ENCODE results near the gene STON1. TPM values are rescaled to one million over a fixed set of nuclear protein-coding genes. Genes with fewer than 3 reads are reported as not detected.

The STON1 gene
- total RNA-seq, 1 donor from 2014 or later, result 48.1 TPM

GRCh38 chr2:48584551-48584950, 54.6 kb downstream of the STON1 start:
- Histone ChIP-seq H3K9me3 (no peaks in the 10 kb centered on the region), H3K27ac (no peak overlapping the region), H3K4me3 (no peak overlapping the region), H3K4me1 (no peaks in the 10 kb centered on the region), H3K36me3 (peaks cover 0 to 7% of the 10 kb centered on the region in 2 donors), H3K27me3 (no peaks in the 10 kb centered on the region)
- DNase-seq (ENCODE audit: extremely low spot score in 2 of 2), result no peak
- TF ChIP-seq POLR2AphosphoS5 (IDR thresholded peaks at IDR 0.05; ENCODE audit: insufficient read depth in 1 of 2, low read depth in 1 of 2) (no peak), POLR2A (IDR thresholded peaks at IDR 0.05) (no peak)
- TF ChIP-seq, protein P1, sequence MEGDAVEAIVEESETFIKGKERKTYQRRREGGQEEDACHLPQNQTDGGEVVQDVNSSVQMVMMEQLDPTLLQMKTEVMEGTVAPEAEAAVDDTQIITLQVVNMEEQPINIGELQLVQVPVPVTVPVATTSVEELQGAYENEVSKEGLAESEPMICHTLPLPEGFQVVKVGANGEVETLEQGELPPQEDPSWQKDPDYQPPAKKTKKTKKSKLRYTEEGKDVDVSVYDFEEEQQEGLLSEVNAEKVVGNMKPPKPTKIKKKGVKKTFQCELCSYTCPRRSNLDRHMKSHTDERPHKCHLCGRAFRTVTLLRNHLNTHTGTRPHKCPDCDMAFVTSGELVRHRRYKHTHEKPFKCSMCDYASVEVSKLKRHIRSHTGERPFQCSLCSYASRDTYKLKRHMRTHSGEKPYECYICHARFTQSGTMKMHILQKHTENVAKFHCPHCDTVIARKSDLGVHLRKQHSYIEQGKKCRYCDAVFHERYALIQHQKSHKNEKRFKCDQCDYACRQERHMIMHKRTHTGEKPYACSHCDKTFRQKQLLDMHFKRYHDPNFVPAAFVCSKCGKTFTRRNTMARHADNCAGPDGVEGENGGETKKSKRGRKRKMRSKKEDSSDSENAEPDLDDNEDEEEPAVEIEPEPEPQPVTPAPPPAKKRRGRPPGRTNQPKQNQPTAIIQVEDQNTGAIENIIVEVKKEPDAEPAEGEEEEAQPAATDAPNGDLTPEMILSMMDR (IDR thresholded peaks at IDR 0.05), result no peak
- intact Hi-C loops (cut with DNase I), result no loop called here

- no peak for DNase-seq (ENCODE audit: extremely low spot score in 2 of 2)
- H3K4me1 ChIP-seq, result no peaks in the 10 kb centered on the region
- H3K27me3 ChIP-seq, result no peaks in the 10 kb centered on the region
- H3K4me3 ChIP-seq, result no peak overlapping the region
- no peaks in the 10 kb centered on the region for H3K9me3 ChIP-seq
- no peak overlapping the region for H3K27ac ChIP-seq
- TF ChIP-seq POLR2AphosphoS5 (IDR thresholded peaks at IDR 0.05; ENCODE audit: insufficient read depth in 1 of 2, low read depth in 1 of 2) (no peak), POLR2A (IDR thresholded peaks at IDR 0.05) (no peak)
- TF ChIP-seq, protein P1 (IDR thresholded peaks at IDR 0.05), result no peak
- intact Hi-C loops (cut with DNase I), result no loop called here
- H3K36me3 ChIP-seq, result no peaks in the 10 kb centered on the region
Measured at GRCh38 chr2:48586433-48586832, 56.5 kb downstream of the STON1 start.

DNA sequence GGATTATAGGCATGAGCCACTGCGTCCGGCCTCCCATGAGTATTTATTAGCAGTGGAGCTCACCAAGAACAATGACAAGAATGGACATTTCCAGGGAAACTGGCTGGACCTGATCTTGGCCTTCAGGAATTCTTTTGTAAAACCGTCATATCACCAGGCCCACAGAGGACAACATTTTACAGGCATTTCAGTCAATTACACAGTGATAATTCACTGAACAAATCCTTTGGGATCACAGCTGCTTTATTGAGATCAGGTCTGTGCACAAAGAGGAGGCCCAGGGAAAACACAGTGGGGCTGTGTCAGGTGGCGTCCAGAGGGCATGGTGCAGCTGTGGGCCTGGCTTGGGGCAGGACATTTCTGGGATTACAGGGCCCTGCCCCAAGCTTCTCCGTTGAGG, 57.6 kb downstream of the STON1 start:
- no peak for DNase-seq (ENCODE audit: extremely low spot score in 2 of 2)
- H3K4me1 ChIP-seq, result no peaks in the 10 kb centered on the region
- H3K9me3 ChIP-seq, result no peaks in the 10 kb centered on the region
- intact Hi-C loops (cut with DNase I), result no loop called here
- H3K27me3 ChIP-seq, result no peaks in the 10 kb centered on the region
- TF ChIP-seq, protein P1 (IDR thresholded peaks at IDR 0.05), result no peak
- no peak for TF ChIP-seq POLR2AphosphoS5 (IDR thresholded peaks at IDR 0.05; ENCODE audit: insufficient read depth in 1 of 2, low read depth in 1 of 2)
- no peak for TF ChIP-seq POLR2A (IDR thresholded peaks at IDR 0.05)
- no peak overlapping the region for H3K4me3 ChIP-seq
- H3K27ac ChIP-seq, result no peak overlapping the region
- H3K36me3 ChIP-seq, result no peaks in the 10 kb centered on the region

DNA sequence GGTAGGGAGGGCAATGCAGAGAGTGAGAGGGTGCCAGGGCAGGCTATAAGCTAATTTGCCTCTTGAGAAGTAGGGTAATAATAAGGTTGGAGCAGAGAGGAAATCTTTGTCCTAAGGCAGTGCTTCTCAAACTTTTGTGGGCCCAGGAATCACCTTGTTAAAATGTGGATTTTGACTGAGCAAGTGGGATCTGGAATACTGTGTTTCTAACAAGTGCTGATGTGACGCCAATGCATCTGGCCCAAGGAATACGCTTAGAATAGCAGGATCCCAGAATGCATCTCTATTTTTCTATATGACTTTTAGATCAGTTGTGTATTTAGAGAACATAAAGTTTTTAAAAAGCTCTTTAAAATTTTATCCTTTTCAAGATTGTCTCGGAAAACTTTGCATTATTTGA, 58.0 kb downstream of the STON1 start:
- Histone ChIP-seq H3K27ac (no peak overlapping the region), H3K4me3 (no peak overlapping the region), H3K36me3 (no peaks in the 10 kb centered on the region), H3K4me1 (no peaks in the 10 kb centered on the region), H3K27me3 (no peaks in the 10 kb centered on the region), H3K9me3 (no peaks in the 10 kb centered on the region)
- TF ChIP-seq, protein P1 (IDR thresholded peaks at IDR 0.05), result no peak
- TF ChIP-seq POLR2AphosphoS5 (IDR thresholded peaks at IDR 0.05; ENCODE audit: insufficient read depth in 1 of 2, low read depth in 1 of 2) (no peak), POLR2A (IDR thresholded peaks at IDR 0.05) (no peak)
- DNase-seq (ENCODE audit: extremely low spot score in 2 of 2), result no peak
- intact Hi-C loops (cut with DNase I), result no loop called here

DNA sequence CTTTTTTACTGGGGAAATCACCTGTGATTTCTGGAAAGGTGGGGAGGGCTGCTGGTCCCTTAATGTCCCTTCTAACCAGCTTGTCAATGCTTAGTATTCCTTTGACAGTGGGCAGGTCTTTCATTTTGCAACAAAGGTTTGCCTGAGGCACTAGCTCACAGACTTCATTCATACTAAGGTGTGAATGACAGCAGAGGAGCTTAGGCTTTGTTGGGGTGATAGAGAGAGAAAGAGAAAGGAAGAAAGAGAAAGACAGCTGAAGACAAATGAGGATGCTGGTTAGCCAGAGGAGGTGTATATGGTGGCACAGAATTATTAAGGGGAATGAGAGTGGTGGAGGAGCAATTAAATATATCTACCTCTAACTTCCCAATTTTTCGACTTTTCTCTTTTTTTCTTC, 58.8 kb downstream of the STON1 start:
- no peaks in the 10 kb centered on the region for H3K27me3 ChIP-seq
- no peaks in the 10 kb centered on the region for H3K36me3 ChIP-seq
- no peak overlapping the region for H3K27ac ChIP-seq
- TF ChIP-seq, protein P1 (IDR thresholded peaks at IDR 0.05), result no peak
- TF ChIP-seq POLR2AphosphoS5 (IDR thresholded peaks at IDR 0.05; ENCODE audit: insufficient read depth in 1 of 2, low read depth in 1 of 2) (no peak), POLR2A (IDR thresholded peaks at IDR 0.05) (no peak)
- no peaks in the 10 kb centered on the region for H3K4me1 ChIP-seq
- intact Hi-C loops (cut with DNase I), result no loop called here
- no peak for DNase-seq (ENCODE audit: extremely low spot score in 2 of 2)
- no peaks in the 10 kb centered on the region for H3K9me3 ChIP-seq
- no peak overlapping the region for H3K4me3 ChIP-seq

All from vagina (tissue), 2 donors.